Stimulated activated CD4-positive, alpha-beta T cell treated with anti-CD3 and anti-CD28 coated beads, Interleukin-4, amount 100 ng/mL, for 4 hours (primary cell): ENCODE measurements around the gene KAT2B.
"Not testable (repeated sequence)": the region's sequence is repeated elsewhere in the genome, so short reads cannot be mapped to it uniquely, and the experiment has no call there.

Experiments used
- DNase-seq, 2 experiments: peaks; one replicate each; pipeline ENCODE4 v3.0.0-alpha.2; 2020

KAT2B gene

DNA sequence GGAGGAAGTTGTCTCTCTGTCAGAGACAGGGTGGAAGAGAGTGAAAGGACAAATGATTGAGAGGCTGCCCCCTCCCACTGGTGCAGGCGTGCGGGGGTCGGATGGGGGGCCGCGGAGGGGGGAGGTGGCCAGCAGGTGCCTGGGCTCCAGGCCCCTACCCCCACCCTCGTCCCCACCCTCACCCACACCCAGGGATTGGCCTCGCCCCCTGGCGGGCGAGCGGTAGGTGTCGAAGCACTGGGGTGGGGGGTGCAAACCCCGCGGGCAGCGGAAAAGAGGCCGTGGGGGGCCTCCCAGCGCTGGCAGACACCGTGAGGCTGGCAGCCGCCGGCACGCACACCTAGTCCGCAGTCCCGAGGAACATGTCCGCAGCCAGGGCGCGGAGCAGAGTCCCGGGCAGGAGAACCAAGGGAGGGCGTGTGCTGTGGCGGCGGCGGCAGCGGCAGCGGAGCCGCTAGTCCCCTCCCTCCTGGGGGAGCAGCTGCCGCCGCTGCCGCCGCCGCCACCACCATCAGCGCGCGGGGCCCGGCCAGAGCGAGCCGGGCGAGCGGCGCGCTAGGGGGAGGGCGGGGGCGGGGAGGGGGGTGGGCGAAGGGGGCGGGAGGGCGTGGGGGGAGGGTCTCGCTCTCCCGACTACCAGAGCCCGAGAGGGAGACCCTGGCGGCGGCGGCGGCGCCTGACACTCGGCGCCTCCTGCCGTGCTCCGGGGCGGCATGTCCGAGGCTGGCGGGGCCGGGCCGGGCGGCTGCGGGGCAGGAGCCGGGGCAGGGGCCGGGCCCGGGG is at the start of gene KAT2B:
Gene KAT2B (plus strand): TSS at position 682 of the 783 bp plus-strand sequence. CDS start 32 bp downstream, at position 714.
- DNase-seq = peak; percentile 78

DNA sequence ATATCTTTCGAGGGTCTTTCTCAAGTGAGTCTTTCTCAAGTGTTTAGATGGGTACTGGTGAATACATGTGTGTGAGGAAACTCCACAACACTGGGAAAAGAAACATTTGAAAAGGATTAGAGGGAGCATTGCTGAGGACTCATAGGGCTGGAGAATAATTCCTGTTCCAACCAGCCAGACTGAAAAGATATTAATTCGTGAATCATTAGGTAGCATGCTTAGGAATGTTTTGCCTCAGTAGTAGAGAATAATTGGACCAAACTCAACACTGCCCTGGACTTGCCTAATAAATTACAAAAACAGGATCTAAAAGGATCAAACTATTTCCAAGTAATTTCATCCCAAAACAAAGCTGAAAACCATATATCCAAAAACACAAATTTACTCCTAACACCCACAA is 45.5 kb upstream of the KAT2B start:
- no peak for DNase-seq

DNA sequence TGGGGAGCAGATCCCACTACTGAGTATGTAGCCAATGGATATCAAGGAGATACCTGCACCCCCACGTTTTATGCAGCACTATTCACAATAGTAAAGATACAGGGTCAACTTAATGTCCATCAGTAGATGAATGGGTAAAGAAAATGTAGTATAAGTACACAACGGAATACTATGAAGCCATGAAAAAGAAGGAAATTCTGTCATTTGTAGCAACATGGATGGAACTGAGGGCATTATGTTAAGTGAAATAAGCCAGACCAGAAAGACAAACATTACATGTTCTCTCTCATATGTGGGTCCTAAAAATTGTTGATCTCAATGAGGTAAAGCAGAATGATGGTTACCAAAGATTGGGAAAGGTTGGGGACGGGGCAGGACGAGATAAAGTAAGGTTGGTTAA is 42.7 kb upstream of the KAT2B start:
- no peak for DNase-seq

DNA sequence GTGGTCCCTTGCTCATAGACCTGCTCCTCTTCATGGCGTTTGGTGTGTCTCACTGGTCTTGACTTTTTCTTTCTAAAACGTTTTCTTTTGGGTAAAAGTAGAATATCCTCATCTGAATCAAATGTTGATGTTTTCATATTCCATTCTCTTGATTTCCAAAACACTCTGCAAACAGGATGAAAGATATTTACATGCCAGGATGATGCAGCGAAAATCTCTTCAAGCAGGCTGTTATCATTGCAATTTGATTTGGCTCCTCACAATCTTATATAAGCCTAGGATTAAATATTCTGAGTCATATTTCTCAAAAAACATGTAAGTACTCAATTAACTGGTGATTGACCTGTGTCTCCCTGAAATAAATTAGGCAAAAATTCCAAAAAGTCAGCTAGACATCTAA is 38.3 kb upstream of the KAT2B start:
- DNase-seq = no peak

DNA sequence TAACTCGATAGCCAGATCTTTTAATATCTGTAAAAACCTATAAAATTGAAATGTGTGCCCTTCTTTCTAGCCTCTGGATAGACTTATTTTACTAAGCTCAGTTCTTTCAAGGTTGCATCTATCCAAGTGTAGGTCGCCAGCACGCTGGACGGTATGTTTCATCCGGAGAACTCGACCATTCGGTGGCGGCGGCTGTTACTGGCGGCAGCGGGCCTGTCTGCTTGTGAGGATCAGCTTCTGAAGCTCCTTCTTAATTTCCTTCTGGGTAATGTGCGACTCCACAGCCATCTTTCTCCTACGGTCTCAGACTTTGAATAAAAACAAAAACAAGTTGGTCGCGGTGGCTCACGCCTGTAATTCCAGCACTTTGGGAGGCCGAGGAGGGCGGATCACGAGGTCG is 32.3 kb upstream of the KAT2B start:
- no peak for DNase-seq

DNA sequence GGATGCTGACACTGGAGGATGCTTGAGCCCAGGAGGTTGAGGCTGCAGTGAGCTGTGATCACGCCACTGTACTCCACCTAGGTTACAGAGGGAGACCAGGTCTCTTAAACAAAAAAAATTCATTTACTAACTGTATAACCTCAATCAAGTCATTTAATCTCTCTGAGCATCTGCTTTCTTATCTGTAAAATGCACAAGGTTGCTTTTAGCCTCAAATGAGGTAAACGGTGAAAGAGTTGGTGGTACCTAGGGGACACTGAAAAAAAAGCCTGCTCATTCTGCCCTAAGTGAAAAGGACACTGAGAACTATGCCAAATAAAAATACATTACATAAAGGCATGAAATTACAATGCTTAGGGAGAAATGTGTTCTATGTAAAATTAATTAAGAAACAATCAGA is 31.6 kb upstream of the KAT2B start:
- no peak for DNase-seq

DNA sequence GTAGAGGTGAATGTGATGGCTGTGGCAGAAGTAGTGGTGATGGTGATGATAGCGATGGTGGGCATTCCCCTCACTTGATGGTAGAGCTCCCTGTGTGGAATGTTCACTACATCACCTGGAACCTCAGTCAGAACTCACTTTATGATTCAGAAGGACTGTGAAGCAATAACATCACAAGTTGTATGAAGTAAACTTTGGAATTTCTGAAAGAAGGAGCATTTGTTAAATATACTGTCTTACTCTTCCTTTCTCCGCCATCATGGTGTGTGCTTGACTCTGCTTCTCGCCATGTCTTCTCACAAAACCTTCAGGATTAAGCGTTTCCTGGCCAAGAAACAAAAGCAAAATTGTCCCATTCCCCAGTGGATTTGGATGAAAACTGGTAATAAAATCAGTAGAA is 28.1 kb upstream of the KAT2B start, which contains the start of gene PP2D1:
Gene PP2D1 (minus strand): TSS at position 101 of the 400 bp plus-strand sequence. CDS start 192 bp downstream, outside the sequence.
- no peak for DNase-seq

DNA sequence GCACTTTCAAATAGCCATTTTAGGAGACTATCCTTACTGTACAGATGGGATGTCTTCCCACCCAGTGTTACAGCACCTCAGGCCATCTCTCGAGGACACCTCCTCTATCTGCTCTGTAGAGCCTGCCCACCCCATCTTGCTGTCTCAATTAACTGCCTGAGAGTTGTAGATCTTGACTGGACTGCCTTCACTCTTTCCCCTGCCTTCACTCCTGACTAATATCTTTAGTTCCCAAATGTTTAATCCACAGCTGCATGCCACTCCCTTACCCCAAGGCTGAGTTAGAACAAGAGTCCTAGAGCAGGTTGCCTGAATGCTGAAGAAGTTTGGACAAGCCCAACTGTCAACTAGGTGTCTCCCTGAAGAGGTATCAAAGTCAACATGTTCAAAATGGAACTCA is 26.9 kb upstream of the KAT2B start:
- DNase-seq = no peak

DNA sequence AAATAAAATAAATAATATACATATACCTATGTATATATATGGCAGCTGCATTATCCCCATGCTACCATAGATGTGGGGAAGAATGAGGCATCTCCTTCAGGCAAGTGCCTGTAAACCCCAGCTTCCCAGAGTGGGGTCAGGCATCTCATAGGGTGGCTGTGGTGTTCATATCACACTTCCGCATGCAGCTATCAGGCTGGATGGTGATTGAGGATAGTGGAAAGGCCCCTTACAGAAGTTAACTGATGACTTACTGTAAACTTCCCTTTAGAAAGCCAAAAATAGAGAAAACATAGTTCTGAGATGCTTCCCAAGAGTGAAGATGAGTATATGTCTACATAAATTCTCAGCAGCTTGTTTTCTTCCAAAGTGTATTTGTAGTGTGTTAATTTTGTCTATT is 24.7 kb upstream of the KAT2B start:
- no peak for DNase-seq

DNA sequence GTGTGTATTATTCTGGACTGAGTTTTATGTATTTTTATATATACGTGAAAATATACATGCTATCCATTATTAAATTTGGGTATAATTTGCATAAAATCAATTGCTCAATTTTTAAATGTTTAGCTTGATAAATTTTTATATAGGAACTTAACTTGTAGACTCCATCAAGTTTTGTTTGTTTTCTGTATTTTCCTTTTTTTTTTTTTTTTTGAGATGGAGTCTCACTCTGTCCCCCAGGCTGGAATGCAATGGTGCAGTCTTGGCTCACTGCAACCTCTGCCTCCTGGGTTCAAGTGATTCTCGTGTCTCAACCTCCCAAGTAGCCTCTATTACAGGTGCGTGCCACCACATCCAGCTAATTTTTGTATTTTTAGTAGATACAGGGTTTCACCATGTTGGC is 24.2 kb upstream of the KAT2B start:
- not testable (repeated sequence) for DNase-seq

DNA sequence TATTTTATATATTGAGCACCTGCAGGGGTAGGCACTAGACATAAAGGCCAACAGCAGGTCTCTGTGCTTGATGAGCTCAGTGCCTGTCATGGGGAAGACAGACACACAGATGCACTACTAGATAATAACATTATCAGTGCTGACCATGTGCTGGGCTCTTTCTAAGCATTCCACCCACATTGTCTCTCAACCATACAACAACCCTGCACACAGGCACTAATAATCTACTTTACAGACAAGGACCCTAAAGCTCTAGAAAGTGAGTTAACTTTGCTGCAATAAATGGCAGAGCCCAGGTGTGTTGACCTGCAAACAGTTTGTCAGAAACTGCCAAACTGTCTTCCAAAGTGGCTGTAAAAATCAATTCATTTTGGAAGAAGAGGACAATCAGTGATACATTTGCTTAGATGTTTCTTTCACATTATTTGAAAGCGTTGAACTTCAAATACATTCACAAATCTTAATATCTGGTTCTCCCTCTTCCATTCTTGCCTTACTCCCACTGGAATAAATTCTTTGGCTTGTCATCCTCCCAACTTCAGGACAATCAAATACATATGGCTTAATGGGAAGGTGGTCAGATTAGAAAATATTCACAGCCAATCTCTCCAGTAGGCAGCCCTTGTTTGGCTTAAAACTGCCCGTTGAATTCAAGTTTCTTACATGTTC is 17.2 kb upstream of the KAT2B start:
- no peak for DNase-seq

DNA sequence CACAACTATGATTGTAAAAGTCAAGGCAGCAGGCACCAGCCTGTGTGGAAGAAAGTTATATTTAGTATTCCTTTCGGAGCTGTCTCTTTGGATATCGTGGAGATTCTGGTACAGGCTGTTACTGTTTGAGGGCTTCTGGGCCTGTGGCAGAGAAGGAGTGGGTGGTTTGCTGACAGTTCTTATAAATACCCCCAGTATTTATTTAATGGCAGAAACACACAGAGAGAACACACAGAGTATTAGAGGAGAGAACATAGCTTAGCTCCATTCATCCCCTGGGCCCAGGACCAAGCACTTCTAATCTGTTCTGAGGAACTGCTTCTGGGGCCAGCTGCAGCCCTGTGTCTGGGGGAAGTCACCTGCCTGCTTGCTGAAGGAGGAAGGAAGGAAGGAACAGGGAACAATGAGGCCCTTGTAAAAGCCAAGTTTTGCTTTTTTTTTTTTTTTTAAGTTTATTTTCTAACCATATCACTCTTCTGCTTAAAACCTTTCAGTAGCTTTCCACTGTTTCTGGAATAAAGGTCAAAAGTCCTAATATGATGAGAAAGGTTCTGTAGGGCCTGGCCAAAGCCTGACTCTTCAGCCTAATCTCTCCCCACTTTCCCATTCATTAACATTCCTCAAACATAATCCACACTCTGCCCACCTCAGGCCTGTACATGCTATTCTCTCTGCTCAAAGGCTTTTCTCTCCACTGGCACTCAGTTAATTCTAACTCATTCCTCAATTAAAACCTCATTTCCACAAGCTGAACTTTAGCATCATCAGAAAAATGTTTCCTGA is 16.4 kb upstream of the KAT2B start:
- no peak for DNase-seq

DNA sequence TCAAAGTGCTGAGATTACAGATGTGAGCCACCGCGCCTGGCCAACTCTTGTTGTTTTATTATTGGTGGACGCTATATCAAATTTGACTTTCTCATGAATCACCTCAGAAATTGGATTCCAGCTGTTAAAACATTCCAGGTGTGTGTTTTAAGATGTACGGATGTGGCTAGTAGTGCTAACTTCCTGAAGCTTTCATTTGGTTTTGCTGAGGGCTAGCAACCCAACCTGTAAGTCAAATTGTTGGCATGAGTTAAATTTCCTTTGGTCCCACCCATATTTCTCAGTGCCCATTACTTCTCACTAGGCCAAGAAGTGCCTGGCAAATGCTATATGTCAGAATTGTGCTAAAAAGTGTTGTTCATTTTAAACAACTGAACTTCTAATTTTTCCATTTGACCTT is 13.1 kb upstream of the KAT2B start:
- DNase-seq = no peak

DNA sequence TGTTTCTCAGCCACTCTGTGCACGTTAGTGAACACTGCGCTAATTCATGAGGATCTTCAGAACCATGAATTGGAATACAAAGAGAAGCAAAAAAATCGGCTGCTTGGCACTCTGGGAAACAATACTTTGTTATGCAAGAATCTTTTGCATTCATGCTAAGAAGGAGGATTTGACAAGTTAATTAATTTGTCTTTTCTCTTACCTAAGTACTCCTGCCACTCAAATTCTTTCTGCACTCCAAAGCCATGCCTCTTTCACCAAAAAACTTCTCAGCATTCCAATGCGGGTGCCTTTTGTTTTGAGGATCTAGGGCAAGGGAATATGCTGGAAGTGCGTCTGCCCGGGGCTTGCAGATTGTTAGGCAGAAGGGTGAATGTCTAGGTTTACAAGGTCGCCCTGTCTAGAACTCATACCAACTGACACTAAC is 11.3 kb upstream of the KAT2B start:
- no peak for DNase-seq

DNA sequence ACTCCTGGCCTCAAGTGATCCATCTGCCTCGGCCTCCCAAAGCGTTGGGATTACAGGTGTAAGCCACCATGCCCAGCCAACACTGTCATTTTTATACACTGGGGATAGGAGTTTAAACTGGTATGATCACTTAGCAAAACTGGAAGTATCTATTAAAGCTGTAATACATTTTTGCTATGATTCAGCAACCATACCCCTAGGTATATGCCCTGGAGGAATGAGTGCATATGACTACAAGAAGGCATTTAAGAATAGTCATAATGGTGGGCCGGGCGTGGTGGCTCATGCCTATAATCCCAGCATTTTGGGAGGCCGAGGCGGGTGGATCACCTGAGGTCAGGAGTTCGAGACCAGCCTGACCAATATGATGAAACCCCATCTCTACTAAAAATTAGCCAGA is 8.3 kb upstream of the KAT2B start:
- DNase-seq = not testable (repeated sequence)

DNA sequence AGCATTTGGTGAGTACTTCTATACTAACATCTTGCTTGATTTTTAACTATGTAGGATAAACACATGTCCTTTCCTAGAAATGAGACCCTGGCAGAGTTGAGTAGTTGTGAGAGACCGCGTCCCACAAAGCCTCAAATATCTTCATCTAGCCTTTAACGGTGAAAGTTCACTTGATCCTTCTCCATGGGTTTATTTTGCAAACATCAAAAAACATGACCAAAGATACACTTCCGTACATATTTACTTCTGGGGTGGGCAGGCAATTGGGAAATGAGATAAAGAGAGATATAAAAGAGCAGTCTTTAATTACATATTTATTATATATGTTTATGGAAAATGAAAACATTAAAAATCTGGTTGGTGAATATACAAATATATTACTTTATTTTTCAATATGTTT is 5.2 kb upstream of the KAT2B start:
- no peak for DNase-seq

DNA sequence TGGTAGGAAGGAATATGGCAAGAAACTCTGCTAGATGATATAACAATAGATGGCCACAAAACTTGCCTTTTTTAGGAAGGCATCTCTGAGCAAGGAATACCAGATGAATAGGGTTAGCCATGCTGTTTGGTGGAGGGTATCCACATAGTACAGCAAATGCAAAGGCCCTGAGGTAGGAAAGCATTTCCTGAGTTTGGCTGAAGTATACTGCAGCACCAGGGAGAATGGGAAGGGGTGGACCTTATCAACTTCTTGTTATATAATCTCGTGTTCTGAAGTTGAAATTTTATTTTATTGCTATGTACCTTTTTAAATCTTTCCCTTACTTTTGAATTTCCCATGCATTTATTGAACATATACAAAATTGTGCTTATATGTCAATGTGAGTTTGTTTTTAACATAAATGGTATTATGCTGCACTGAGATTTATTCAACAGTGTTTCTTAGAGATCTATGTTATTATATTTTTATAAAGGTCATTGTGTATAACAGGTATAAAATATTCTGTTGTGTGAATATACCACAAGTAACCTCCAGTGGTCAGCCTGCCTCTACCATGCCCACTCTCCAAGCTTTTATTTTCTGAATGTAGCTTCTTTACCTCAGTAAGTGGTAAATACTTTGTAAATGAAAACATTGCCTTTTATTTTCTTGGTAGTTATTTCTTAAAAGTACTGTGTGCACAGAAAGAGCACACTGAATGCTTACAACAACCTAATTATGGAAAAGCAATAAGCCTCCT is 2.8 kb upstream of the KAT2B start:
- no peak for DNase-seq

DNA sequence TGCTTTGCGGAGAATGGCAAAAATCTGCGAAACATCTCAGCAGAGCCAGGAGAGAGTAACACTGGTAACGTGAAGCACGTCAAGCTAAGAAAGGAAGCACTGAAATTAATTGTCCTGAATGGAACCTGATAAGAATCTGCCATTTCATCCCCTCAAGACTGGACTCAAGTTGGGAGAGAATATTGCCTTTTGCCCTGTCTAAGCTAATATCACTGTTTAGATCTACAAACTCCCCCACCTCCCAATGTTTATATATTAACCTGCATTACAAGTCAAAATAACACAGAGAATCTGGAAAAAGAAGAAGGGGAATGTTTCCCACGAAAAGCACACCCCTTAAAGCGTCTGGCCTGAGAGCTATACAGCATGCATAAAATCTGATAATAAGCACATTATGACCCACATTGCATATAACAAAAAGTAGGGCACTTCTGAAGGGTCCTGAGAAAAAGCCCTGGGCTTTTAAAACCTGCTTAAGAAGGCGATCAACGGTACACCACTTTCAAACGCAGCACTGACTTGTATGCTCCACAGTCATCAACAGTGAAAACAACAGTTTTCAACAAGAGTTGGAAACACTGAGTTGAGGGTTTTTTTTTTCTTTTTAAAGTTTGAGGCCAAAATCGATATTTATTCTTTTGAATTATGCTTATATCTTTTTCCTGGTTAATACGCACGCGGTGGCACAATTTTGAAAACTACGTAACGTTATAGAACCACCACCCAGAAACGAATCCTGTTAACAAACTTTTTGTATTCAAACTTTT is 1.4 kb upstream of the KAT2B start:
- no peak for DNase-seq

DNA sequence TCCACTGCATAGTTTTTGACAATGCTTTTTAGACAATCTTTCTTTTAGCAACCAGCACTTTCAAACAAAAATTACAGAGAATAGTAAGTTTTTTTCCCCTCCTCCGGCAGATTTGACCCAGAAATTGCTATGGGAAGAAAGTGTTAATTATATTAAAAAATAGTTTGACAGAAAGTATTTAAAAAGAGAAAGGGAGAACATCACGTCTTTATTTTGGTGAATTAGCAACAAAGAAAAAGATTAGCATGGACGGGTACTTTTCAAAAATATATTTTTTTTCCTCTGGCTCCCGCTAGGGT is 831 bp upstream of the KAT2B start:
- no peak for DNase-seq

DNA sequence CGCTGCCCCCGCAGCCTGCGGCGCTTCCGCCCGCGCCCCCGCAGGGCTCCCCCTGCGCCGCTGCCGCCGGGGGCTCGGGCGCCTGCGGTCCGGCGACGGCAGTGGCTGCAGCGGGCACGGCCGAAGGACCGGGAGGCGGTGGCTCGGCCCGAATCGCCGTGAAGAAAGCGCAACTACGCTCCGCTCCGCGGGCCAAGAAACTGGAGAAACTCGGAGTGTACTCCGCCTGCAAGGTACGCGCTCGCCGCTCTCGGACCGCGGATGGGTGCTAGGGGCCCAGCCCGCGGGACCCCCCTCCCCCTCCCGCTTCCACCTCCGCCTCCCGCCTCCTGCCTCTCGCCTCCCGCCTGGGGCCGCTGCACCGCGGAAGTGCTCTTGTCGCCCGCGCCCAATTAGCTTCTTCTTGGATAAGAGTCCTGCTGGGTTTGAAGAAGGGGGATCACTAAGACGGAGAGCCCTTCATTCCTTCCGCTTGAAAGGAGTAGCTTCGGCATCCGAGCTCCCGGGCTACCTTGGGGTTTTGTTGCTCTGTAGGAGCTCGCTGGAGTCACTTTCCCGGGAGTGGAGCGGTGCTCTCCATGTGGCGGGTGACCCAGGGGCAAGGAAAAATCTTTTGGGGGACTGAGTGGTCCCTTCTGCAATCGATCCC is 426 bp downstream of the KAT2B start:
- peak; percentile 50 to 63 for DNase-seq

DNA sequence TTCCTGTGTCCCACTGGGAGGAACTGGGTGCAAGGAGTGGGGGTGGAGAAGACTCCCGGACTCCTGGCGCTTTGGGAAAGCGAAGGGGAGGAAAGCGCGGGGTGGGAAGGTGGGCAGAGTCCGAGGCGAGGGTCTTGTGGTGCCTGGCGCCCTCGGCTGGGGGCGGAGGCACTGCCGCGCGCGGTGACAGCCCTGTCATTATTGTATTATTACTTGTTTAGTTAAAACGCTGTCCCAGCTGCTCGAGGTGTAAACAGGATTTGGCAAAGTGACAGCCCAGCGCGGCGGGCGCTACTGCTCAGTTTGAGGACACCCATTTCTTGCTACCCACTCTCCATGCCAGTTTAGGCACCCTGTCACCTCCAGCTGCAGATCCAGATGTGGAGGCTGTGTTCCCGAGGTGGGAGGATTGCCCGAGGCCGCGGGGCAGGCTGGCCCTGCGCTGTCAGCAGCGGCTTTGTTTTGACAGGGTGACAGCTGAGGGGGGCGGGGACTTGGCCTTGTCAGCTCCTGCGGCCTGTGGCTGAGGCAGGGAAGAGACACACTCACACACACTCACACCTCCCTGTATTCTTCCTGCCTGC is 1.0 kb downstream of the KAT2B start:
- peak; percentile 68 to 71 for DNase-seq
